GM19463 (cell line): ENCODE results near the gene SCART1.
A peak's percentile ranks its signal among the peaks of the same experiment; 100 is the strongest.
"Not testable (repeated sequence)": the region's sequence is repeated elsewhere in the genome, so short reads cannot be mapped to it uniquely, and the experiment has no call there.

Experiments used
- ATAC-seq: cut with Tn5 transposase; IDR thresholded peaks from one replicate; pipeline ENCODE4 v1.9.1; 2021; ENCODE audit warnings: mild to moderate bottlenecking, moderate library complexity; ENCODE audit not compliant: unreplicated experiment

Gene SCART1

DNA sequence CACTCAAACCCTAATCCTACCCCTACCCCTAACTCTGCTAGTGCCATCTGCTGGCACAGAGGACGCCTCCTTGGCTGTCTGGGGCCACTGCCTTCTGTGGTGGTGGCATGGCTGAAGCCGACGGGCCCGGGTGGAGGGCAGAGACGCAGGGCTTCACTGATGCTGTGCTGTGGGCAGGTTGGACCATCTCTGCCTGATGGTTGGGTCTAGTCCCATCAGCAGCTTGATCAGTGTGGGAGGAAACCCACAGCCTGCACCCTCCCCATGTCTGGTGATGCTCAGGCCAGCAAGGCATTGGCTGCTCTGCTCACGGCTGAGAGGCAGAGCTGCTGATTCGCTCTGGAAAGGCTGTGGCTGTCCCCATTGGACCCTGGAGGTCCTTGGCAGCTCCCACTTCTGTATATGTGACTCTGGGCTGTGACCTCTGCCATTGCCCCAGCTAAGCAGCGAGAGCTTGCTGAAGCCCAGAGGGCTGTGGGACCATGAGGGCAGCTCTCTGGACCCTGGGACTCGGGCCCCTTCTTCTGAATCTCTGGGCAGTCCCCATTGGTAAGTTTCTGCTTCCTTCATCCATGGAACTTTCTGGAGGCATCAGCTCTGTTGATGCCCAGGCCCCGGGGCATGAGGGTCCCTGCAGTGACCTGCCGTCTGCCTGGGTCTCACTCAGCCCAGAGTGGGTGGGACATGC lies at the start of gene SCART1:
Gene SCART1 (plus strand): TSS at position 430 of the 688 bp plus-strand sequence. CDS start 53 bp downstream, at position 483.
- no peak for ATAC-seq

DNA sequence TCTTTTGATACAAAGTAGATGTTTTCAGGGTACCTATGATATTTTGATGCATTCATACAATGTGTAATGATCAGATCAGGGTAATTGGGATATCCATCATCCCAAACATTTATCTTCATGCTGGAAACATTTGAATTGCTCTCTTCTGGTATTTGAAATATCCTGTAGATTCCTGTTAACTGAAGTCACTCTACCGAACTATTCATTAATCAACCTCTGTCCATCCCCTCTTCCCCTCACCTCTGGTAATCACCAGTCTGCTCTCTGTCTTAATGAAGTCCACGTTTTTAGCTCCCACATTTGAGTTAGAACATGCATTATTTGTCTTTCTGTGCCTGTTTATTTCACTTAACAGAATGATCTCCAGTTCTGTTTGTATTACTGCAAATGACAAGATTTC lies 48.5 kb upstream of the SCART1 start:
- ATAC-seq = no peak

DNA sequence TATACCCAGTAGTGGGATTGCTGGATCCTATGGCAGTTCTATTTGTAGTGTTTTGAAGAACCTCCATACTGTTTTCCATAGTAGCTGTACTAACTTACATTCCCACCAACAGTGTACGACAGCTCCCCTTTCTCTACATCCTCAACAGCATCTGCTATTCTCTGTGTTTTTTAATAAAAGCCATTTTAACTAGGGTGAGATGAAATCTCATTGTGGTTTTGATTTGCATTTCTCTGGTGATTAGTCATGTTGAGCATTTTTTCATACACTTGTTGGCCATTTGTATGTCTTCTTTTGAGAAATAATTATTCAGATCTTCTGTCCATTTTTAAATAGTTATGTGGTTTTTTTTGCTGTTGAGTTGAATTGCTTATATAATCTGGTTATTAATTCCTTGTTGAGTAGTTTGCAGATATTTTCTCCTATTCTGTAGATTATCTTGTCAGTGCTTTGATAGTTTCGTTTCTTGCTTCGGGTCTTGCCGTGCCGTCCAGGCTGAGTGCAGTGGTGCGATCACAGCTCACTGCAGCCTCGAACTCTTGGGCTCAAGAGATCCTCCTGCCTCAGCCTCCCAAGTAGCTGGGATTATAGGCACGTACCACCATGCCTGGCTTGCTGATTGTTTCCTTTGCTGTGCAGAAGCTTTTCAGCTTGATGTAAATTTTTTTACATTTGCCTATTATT lies 47.8 kb upstream of the SCART1 start:
- ATAC-seq = peak; percentile 39

- no peak for ATAC-seq
Observed at GRCh38 chr10:133411523-133412380, 42.0 kb upstream of the SCART1 start.

- no peak for ATAC-seq
Observed at GRCh38 chr10:133412381-133412711, 41.4 kb upstream of the SCART1 start.

- not testable (repeated sequence) for ATAC-seq
Observed at GRCh38 chr10:133414401-133414800, 39.3 kb upstream of the SCART1 start.

DNA sequence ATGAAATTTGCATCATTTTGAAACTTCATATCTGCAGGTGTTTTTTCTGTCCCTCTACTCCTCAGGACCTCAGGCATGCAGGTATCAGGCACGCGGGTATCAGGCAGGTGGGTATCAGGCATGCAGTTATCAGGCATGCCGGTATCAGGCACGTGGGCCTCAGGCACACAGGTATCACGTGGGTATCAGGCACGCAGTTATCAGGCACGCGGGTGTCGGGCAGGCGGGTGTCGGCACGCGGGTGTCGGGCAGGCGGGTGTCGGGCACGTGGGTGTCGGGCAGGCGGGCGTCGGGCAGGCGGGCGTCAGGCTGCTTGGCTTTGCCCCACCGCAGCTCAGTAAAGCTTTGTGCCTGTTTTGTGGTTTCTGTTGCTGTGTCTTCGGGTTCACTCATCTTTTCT lies 38.0 kb upstream of the SCART1 start:
- ATAC-seq = no peak

DNA sequence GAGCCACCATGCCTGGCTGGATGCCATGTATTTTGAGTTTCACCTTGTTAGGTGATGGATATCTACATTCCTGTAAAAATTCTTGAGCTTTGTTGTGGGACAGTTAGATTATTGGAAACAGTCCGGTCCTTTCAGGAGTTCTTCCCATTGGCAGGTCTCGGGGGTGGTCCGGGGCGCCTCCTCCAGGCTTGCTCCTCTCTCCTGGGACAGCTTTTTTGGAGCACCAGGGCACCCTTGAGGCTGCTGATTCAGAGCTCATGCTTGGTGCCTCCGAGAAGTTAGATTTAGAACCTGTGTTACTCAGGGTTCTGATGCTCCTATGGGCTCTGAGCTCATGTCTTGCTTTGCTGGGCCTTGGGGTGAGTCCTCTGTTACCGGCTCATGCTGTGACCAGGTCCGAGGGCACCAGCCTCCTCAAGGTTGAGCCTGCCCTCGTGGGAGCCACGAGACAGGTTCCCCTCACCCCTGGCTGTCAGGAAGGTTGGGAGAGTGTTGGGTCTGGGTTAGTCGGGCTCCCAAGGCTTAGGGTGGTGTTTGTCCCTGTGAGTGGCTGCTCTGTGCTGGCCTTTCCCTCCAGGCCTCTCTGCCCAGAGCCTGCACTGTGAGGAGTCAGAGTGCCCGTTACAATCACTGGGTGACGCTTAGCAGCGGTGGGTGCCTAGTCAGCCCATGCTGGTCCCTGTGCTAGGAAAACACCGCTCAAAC lies 35.3 kb upstream of the SCART1 start:
- no peak for ATAC-seq

- ATAC-seq = no peak
Observed at GRCh38 chr10:133419211-133419950, 34.4 kb upstream of the SCART1 start.

- no peak for ATAC-seq
Observed at GRCh38 chr10:133420028-133420427, 33.7 kb upstream of the SCART1 start.

DNA sequence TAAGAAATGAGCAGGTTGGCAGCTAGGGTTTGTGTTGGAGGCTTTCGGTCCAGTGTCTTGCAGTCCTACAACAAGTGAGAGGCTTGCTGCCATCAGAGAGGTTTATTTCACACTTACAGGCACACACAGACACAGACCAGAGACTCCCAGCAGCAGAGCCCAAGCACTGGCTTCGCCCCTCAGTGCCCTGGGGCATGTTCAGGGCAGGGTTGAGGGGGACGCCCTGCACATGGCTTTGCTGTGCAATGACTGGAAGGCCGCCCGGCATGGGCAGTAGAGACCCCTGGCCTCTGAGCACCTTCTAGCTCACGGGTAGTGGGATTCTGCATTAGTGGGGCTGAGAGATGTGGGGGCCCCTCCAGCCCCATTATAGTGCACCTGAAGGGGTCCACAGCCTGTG lies 33.2 kb upstream of the SCART1 start:
- ATAC-seq = no peak

DNA sequence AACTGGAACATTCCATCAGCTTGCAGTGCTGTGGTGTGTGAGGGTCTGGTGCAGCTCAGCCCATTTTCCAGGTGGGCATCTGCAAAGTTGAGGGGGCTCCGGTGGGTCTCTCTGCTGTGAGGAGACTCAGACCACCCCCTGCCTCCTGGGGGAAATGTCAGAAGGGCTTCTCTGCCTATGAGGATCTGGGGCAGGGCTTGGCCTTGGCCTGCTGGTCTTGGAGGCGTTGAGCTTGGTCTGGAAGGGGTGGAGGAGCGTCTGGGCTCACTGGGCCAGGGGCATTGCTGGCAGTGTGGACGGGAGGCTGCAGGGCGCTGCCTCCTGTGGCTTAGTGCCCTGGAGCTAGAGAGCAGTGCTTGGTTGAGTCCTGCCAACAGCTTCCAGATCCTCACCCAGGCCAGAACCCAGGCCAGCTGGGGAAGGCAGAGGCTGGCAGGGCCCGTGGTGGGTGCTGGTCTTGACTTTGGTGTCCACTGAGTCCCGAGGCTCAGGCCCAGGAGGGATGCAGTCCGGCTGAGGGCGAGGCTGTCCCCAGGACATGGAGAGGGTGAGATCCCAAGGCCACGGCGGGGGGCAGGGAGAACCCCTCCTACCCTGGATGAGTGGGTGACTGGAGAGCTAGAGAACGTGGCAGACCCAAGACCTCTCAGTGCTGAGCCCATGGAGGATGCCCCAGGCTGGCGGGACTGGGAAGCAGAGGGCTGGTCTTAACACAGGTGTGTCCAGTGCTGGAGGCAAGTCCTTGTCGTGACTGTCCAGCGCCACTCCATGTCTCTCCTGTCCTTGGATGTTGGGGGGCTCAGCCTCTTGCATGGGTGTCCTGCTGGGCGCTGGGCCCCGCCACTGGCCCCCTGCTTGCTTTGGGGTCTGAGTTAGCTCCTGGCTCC lies 32.2 kb upstream of the SCART1 start:
- ATAC-seq = no peak

- no peak for ATAC-seq
Observed at GRCh38 chr10:133422223-133422806, 31.4 kb upstream of the SCART1 start.

GRCh38 chr10:133422807-133423771 lies 30.7 kb upstream of the SCART1 start:
- ATAC-seq = no peak

- ATAC-seq = not testable (repeated sequence)
Observed at GRCh38 chr10:133424102-133424501, 29.6 kb upstream of the SCART1 start.

GRCh38 chr10:133424601-133425000 lies 29.1 kb upstream of the SCART1 start, which contains the start of gene SPRN:
Gene SPRN (minus strand): TSS chr10:133424625. CDS start chr10:133423681, 944 bp downstream.
- not testable (repeated sequence) for ATAC-seq

GRCh38 chr10:133429571-133429970 lies 24.2 kb upstream of the SCART1 start:
- ATAC-seq = not testable (repeated sequence)
